HAP-1 (cell line): ENCODE data around the gene TRAF7.
"Not testable (repeated sequence)": the region's sequence is repeated elsewhere in the genome, so short reads cannot be mapped to it uniquely, and the experiment has no call there.

Experiments
- DNase-seq, 2 experiments: peaks; one replicate each; pipeline ENCODE4 v3.0.0-alpha.2; 2016 to 2020; ENCODE audit warnings: low spot score in 2 of 2
- H3K27me3 ChIP-seq: fragments of 250-450 bp; sonication (Bioruptor Pico); 2 replicates; pipeline ENCODE4 v1.5.1; 2020; ENCODE audit warnings: low read depth, mild to moderate bottlenecking, moderate library complexity
- H3K36me3 ChIP-seq: fragments of 250-450 bp; sonication (Bioruptor Pico); replicated peaks from 2 replicates; pipeline ENCODE4 v1.5.1; 2020; ENCODE audit warnings: mild to moderate bottlenecking
- H3K4me1 ChIP-seq: fragments of 250-450 bp; sonication (Bioruptor Pico); 2 replicates; pipeline ENCODE4 v1.5.1; 2020; ENCODE audit warnings: mild to moderate bottlenecking
- H3K4me3 ChIP-seq: fragments of 250-450 bp; sonication (Bioruptor Pico); 2 replicates; pipeline ENCODE4 v1.5.1; 2020; ENCODE audit warnings: mild to moderate bottlenecking, moderate library complexity
- H3K9me3 ChIP-seq: fragments of 250-450 bp; sonication (Bioruptor Pico); 2 replicates; pipeline ENCODE4 v1.5.1; 2020; ENCODE audit warnings: mild to moderate bottlenecking, moderate library complexity
- in situ Hi-C: fragments of 300-500 bp; cut with MboI; formaldehyde crosslinking; loops from 3 replicates; pipeline ENCODE4 v1.14.3; 2020; ENCODE audit warnings: low sequenced_read_pairs, inconsistent platforms, mixed read lengths

Gene TRAF7

DNA sequence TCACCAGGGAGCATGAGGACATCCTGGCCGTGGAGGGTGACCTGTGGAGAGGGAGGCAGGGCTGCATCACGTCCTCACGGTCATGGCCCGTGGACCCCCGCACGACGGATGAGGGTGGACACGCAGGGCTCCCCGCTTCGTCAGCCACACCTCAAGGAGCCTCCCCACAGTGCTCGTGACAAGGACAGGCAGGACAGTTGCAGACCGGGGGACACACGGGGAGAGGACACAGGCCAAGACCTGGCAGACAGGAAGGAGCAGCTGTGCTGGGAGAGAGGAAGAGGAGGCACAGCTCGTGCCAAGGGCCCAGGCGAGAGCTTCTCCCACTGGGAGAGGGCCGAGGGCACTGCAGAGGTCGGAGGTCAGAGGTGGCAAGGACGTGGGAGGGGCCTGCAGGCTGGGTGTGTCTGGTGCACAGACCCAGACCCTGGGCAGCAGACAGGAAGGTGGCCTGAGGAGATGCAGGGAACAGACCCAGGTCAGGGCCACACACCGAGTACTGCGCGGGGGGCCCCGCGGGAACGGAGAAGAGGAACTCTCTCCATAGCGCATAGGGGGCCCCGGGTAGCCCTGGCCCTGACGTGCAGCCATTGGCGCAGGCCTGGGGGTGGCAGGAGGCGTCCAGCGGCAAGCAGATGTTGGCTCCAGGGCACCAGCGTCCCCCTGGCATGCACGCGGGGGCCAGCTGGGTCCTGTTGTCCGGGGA lies 40.5 kb upstream of the TRAF7 start:
- H3K4me3 ChIP-seq, H3K4me1 ChIP-seq, in situ Hi-C loops, H3K36me3 ChIP-seq, H3K27me3 ChIP-seq, DNase-seq, H3K9me3 ChIP-seq: not testable (repeated sequence)

- Histone ChIP-seq H3K4me3 (no peak overlapping the region), H3K27me3 (no peaks in the 10 kb centered on the region), H3K9me3 (no peaks in the 10 kb centered on the region), H3K4me1 (no peaks in the 10 kb centered on the region), H3K36me3 (no peaks in the 10 kb centered on the region; the same call in 1 of the 2 replicates)
- in situ Hi-C loops = no loop called here
- DNase-seq = no peak
These were observed 40.0 kb upstream of the TRAF7 start for GRCh38 chr16:2115591-2115973.

GRCh38 chr16:2116428-2116827 lies 39.2 kb upstream of the TRAF7 start:
- in situ Hi-C loops, H3K36me3 ChIP-seq, H3K4me1 ChIP-seq, DNase-seq, H3K9me3 ChIP-seq, H3K4me3 ChIP-seq, H3K27me3 ChIP-seq: not testable (repeated sequence)

DNA sequence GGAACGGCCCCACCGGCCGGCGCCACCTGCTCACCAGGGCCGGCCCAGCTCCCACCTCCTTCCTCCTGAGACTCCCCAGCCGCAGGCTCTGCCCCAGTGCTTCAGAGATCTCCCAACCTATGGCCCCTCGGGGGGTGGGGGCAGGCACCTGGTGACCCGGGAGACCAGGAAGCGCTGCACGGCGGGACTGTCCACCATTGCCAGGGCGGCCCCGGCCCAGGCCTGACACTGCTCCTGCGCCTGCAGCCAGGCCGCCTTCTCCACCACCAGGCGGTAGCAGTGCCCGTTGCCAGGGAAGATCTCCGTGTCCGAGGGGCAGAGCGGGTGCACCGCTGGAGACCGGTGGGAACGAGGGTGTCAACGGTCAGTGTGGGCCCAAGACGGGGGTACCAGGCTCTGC lies 38.2 kb upstream of the TRAF7 start:
- H3K9me3 ChIP-seq, H3K27me3 ChIP-seq, DNase-seq, in situ Hi-C loops, H3K4me3 ChIP-seq, H3K4me1 ChIP-seq, H3K36me3 ChIP-seq: not testable (repeated sequence)

DNA sequence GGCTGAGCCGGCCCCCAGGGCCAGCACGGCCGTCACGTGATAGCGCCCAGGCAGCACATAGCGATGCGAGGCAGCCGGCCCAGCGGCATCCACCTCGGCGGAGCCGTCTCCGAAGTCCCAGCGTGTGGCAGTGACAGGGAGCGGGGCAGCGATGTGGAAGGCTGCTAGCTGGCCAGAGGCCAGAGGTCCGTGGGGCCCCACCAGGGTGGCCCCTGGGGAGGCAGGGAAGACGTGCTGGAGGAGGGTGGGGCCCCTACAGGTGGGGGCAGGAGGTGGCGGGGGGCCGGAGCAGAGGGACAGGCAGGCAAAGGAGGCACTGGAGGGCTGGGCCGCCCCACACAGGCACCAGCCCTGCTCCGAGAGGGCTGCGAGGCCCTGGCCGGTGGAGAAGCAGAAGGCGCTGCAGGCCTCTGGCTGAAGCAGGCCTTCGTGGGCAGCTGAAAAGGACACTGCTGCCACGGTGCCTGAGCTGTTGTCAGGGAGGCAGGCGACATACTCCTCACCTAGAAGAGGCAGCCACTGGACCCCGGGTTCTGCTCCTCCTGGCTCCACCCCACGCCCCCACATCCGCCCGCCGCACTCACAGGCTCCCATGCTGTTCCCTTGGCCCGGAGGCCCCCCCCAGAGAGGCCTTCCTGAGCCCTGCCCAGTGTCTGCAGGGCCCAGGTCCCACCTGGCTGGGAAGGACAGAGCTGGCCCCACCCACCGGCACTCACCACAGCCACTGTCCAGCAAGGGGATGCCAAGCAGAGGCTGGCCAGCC lies 37.4 kb upstream of the TRAF7 start:
- H3K27me3 ChIP-seq, H3K4me3 ChIP-seq, DNase-seq, H3K9me3 ChIP-seq, in situ Hi-C loops, H3K4me1 ChIP-seq, H3K36me3 ChIP-seq: not testable (repeated sequence)

DNA sequence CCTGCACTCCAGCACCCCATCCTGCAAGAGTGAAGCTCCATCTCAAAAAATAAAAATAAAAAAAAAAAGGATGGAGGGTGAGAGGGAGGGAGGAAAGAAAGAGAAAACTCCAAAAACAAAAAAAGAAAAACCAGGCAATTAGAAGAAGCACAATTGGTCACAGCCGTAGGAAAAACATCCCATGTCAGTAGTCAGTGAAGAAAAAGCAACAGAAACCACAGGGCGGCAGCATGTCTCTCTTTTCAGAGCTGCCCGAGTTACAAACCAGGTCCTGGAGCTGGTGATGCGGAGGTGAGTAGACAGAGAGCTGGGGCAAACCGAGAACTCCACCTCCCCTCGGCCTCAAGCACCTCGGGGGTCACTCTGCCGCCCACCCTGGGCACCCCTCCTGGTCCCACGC lies 34.3 kb upstream of the TRAF7 start:
- in situ Hi-C loops, DNase-seq, H3K4me3 ChIP-seq, H3K36me3 ChIP-seq, H3K9me3 ChIP-seq, H3K27me3 ChIP-seq, H3K4me1 ChIP-seq: not testable (repeated sequence)

DNA sequence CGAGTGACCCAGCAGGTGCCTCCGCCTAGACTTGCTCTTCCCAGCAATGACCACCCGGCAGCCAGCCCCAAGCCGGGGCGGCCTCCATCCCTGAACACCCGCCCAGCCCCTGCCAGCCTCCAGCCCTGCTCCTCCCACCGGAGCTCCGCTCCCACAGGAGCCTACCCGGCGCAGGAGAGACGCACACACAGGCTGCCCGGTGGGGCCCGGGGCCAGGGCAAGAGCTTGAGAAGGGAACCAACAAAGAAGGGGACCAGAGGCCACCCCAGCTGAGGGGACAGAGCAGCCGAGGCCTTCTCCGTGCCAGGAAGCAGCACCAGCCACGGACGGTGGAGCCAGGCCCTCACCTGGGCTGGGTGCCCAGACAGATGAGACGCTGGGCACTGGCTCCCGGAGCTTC lies 33.7 kb upstream of the TRAF7 start:
- Histone ChIP-seq H3K9me3 (no peaks in the 10 kb centered on the region), H3K4me3 (no peak overlapping the region), H3K4me1 (no peaks in the 10 kb centered on the region), H3K36me3 (no peaks in the 10 kb centered on the region), H3K27me3 (no peaks in the 10 kb centered on the region)
- DNase-seq = no peak
- in situ Hi-C loops = no loop called here

DNA sequence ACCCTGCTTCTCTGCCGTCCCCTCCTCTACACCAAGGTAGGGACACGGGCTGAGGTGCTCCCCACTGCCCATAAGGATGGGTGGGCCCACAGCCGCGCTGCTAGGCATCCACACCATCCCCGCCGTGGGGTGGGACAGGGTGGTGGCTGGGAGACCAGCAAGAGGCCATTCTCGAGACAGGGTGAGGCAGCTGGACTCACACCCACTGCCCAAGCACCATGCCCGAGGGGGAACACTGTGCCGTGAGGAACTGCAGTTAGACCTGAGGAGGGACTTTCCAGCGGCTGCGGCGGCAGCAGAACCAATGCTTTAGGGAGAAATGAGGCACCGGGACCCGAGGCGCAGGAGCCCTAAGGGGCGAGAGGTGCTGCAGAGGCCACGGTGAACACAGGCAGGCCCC lies 33.2 kb upstream of the TRAF7 start:
- H3K4me3 ChIP-seq = no peak overlapping the region
- no peaks in the 10 kb centered on the region for H3K27me3 ChIP-seq
- H3K4me1 ChIP-seq = no peaks in the 10 kb centered on the region
- in situ Hi-C loops = no loop called here
- DNase-seq = no peak
- no peaks in the 10 kb centered on the region for H3K36me3 ChIP-seq
- no peaks in the 10 kb centered on the region for H3K9me3 ChIP-seq

- H3K36me3 ChIP-seq, H3K4me3 ChIP-seq, H3K4me1 ChIP-seq, DNase-seq, in situ Hi-C loops, H3K27me3 ChIP-seq, H3K9me3 ChIP-seq: not testable (repeated sequence)
These were observed 32.5 kb upstream of the TRAF7 start for GRCh38 chr16:2122934-2123683.

DNA sequence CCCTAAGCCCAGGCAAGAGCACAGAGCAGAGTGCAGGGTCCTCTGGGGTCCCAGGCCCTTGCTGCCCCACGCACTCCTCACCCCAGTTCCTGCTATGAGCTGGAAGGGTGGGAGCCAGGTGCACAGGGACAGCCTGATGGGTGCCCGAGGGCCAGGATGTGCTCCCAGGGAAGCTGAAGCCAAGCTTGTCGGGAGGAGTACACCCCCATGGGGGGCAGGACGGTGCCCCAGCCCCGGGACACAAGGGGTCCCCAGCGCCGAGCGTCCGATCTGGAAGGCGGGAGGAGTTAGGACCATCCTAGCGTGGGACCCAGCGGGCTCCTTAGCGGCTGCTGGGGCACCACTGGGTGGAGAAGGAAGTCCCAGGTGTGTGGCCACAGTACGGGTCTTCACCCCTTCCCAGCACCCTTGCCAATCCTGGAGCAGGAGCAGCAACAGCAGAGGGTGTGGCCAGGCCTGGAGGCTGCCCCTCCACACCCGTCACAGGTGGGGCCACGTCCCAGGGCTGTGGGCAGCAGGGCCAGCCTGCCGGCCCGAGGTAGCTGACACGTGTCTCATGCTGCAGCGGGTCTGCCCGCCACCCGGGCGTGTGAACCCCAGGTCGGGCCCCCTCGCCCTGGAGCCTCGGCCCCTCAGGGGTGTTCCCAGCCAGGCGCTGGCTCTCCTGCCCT lies 31.7 kb upstream of the TRAF7 start:
- H3K9me3 ChIP-seq, H3K4me3 ChIP-seq, H3K27me3 ChIP-seq, H3K36me3 ChIP-seq, in situ Hi-C loops, H3K4me1 ChIP-seq, DNase-seq: not testable (repeated sequence)

DNA sequence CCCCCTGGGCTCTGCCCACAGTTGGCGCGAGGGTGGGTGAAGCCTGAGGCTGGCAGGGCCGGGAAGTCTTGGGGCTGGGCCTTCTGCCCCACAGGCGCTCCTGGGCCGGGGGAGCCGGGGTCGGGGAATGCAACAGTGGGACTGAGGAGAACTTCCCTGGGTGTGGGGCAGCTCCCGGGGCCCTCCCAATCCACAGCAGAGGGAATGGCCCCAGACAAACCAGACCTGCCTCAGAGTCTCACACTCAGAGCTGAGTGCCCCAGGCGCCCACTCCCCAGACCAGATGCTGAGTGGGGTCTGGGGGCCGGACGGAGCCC lies 31.2 kb upstream of the TRAF7 start:
- H3K36me3 ChIP-seq, H3K4me1 ChIP-seq, H3K9me3 ChIP-seq, H3K4me3 ChIP-seq, H3K27me3 ChIP-seq, in situ Hi-C loops, DNase-seq: not testable (repeated sequence)

DNA sequence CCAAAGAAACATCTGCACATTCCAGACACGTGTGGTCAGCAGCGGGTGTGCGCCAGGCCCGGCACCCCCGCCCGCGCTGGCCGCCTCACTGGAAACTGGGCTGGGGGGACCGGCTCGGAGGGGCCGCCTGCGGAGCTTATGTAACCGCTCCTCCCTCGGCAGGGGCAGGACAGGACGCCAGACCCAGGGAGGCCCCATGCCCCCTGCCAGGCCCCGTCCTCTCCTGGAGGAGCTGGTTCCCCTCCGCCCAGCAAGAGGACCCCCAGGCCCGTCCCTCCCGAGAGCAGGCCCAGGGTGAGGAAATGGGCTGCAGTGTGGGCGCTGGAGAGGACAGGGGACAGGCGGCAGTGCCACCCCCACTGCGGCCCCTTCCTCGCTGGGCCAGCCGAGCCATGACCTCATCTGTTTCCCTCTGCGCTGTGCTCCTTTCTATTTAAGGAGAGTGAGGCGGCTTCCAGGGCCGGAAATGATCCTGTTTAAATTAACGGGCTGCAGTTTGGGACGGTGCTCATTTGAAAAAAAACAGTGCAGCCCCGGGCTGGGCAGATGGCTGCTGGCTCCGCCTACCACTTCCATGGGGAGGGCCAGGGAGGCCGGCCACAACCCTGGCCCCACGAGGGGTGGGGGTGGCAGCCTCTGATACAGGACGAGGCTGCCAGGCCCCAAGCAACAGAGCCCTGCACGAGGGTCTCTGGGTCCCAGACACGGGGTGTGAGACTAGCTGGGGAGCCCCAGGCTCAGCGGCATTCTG lies 30.7 kb upstream of the TRAF7 start:
- H3K27me3 ChIP-seq, H3K4me1 ChIP-seq, DNase-seq, H3K36me3 ChIP-seq, H3K9me3 ChIP-seq, in situ Hi-C loops, H3K4me3 ChIP-seq: not testable (repeated sequence)

GRCh38 chr16:2125609-2126008 lies 30.0 kb upstream of the TRAF7 start:
- H3K4me1 ChIP-seq, in situ Hi-C loops: not testable (repeated sequence)

More at GRCh38 chr16:2125609-2126008, 30.0 kb upstream of the TRAF7 start:
- not testable (repeated sequence) for H3K4me3 ChIP-seq, H3K36me3 ChIP-seq, H3K9me3 ChIP-seq, H3K27me3 ChIP-seq, DNase-seq
